Fibroblast of mammary gland (primary cell): ENCODE results near the gene TNF.

Experiments
- DNase-seq: peaks from one replicate; pipeline ENCODE4 v3.0.0-alpha.2; 2010; ENCODE audit warnings: low read depth
- H3K4me3 ChIP-seq: 2 replicates; pipeline ENCODE4 v1.5.1; 2011; ENCODE audit warnings: low read depth, mild to moderate bottlenecking, low read length, moderate library complexity; ENCODE audit not compliant: control insufficient read depth
- TF ChIP-seq, protein P1 (sequence below): conservative IDR thresholded peaks from 2 replicates; pipeline ENCODE4 v1.5.1; 2011; ENCODE audit warnings: low read depth, low read length, inconsistent platforms; ENCODE audit not compliant: control insufficient read depth, insufficient read depth

TNF gene

DNA sequence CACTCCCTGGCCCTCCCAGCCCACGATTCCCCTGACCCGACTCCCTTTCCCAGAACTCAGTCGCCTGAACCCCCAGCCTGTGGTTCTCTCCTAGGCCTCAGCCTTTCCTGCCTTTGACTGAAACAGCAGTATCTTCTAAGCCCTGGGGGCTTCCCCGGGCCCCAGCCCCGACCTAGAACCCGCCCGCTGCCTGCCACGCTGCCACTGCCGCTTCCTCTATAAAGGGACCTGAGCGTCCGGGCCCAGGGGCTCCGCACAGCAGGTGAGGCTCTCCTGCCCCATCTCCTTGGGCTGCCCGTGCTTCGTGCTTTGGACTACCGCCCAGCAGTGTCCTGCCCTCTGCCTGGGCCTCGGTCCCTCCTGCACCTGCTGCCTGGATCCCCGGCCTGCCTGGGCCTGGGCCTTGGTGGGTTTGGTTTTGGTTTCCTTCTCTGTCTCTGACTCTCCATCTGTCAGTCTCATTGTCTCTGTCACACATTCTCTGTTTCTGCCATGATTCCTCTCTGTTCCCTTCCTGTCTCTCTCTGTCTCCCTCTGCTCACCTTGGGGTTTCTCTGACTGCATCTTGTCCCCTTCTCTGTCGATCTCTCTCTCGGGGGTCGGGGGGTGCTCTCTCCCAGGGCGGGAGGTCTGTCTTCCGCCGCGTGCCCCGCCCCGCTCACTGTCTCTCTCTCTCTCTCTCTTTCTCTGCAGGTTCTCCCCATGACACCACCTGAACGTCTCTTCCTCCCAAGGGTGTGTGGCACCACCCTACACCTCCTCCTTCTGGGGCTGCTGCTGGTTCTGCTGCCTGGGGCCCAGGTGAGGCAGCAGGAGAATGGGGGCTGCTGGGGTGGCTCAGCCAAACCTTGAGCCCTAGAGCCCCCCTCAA is 3.1 kb upstream of the TNF start, which contains the start of gene LTA:
Gene LTA, plus strand, starts transcription at position 249 of the 871 bp plus-strand sequence. Its CDS starts 454 bp downstream, at position 703.
- H3K4me3 ChIP-seq: no peak within 1 kb of the TSS
- no peak for DNase-seq
- TF ChIP-seq, protein P1, sequence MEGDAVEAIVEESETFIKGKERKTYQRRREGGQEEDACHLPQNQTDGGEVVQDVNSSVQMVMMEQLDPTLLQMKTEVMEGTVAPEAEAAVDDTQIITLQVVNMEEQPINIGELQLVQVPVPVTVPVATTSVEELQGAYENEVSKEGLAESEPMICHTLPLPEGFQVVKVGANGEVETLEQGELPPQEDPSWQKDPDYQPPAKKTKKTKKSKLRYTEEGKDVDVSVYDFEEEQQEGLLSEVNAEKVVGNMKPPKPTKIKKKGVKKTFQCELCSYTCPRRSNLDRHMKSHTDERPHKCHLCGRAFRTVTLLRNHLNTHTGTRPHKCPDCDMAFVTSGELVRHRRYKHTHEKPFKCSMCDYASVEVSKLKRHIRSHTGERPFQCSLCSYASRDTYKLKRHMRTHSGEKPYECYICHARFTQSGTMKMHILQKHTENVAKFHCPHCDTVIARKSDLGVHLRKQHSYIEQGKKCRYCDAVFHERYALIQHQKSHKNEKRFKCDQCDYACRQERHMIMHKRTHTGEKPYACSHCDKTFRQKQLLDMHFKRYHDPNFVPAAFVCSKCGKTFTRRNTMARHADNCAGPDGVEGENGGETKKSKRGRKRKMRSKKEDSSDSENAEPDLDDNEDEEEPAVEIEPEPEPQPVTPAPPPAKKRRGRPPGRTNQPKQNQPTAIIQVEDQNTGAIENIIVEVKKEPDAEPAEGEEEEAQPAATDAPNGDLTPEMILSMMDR: no peak

DNA sequence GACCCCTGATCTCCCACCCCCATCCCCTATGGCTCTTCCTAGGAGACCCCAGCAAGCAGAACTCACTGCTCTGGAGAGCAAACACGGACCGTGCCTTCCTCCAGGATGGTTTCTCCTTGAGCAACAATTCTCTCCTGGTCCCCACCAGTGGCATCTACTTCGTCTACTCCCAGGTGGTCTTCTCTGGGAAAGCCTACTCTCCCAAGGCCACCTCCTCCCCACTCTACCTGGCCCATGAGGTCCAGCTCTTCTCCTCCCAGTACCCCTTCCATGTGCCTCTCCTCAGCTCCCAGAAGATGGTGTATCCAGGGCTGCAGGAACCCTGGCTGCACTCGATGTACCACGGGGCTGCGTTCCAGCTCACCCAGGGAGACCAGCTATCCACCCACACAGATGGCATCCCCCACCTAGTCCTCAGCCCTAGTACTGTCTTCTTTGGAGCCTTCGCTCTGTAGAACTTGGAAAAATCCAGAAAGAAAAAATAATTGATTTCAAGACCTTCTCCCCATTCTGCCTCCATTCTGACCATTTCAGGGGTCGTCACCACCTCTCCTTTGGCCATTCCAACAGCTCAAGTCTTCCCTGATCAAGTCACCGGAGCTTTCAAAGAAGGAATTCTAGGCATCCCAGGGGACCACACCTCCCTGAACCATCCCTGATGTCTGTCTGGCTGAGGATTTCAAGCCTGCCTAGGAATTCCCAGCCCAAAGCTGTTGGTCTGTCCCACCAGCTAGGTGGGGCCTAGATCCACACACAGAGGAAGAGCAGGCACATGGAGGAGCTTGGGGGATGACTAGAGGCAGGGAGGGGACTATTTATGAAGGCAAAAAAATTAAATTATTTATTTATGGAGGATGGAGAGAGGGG is 1.9 kb upstream of the TNF start:
- H3K4me3 ChIP-seq: no peak overlapping the region
- DNase-seq: no peak
- TF ChIP-seq, protein P1: no peak

DNA sequence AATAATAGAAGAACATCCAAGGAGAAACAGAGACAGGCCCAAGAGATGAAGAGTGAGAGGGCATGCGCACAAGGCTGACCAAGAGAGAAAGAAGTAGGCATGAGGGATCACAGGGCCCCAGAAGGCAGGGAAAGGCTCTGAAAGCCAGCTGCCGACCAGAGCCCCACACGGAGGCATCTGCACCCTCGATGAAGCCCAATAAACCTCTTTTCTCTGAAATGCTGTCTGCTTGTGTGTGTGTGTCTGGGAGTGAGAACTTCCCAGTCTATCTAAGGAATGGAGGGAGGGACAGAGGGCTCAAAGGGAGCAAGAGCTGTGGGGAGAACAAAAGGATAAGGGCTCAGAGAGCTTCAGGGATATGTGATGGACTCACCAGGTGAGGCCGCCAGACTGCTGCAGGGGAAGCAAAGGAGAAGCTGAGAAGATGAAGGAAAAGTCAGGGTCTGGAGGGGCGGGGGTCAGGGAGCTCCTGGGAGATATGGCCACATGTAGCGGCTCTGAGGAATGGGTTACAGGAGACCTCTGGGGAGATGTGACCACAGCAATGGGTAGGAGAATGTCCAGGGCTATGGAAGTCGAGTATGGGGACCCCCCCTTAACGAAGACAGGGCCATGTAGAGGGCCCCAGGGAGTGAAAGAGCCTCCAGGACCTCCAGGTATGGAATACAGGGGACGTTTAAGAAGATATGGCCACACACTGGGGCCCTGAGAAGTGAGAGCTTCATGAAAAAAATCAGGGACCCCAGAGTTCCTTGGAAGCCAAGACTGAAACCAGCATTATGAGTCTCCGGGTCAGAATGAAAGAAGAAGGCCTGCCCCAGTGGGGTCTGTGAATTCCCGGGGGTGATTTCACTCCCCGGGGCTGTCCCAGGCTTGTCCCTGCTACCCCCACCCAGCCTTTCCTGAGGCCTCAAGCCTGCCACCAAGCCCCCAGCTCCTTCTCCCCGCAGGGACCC is 981 bp upstream of the TNF start:
- H3K4me3 ChIP-seq: no peak overlapping the region
- DNase-seq: no peak
- TF ChIP-seq, protein P1: no peak

DNA sequence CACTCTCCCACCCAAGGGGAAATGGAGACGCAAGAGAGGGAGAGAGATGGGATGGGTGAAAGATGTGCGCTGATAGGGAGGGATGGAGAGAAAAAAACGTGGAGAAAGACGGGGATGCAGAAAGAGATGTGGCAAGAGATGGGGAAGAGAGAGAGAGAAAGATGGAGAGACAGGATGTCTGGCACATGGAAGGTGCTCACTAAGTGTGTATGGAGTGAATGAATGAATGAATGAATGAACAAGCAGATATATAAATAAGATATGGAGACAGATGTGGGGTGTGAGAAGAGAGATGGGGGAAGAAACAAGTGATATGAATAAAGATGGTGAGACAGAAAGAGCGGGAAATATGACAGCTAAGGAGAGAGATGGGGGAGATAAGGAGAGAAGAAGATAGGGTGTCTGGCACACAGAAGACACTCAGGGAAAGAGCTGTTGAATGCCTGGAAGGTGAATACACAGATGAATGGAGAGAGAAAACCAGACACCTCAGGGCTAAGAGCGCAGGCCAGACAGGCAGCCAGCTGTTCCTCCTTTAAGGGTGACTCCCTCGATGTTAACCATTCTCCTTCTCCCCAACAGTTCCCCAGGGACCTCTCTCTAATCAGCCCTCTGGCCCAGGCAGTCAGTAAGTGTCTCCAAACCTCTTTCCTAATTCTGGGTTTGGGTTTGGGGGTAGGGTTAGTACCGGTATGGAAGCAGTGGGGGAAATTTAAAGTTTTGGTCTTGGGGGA is 754 bp downstream of the TNF start:
- TF ChIP-seq, protein P1: no peak
- DNase-seq: no peak
- no peak overlapping the region for H3K4me3 ChIP-seq

DNA sequence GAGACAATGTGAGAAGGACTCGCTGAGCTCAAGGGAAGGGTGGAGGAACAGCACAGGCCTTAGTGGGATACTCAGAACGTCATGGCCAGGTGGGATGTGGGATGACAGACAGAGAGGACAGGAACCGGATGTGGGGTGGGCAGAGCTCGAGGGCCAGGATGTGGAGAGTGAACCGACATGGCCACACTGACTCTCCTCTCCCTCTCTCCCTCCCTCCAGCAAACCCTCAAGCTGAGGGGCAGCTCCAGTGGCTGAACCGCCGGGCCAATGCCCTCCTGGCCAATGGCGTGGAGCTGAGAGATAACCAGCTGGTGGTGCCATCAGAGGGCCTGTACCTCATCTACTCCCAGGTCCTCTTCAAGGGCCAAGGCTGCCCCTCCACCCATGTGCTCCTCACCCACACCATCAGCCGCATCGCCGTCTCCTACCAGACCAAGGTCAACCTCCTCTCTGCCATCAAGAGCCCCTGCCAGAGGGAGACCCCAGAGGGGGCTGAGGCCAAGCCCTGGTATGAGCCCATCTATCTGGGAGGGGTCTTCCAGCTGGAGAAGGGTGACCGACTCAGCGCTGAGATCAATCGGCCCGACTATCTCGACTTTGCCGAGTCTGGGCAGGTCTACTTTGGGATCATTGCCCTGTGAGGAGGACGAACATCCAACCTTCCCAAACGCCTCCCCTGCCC is 1.7 kb downstream of the TNF start:
- H3K4me3 ChIP-seq: no peak overlapping the region
- TF ChIP-seq, protein P1: no peak
- DNase-seq: no peak
